Measurements from ENCODE around the gene CLINT1. TPM values are rescaled to one million over a fixed set of nuclear protein-coding genes. Genes with fewer than 3 reads are reported as not detected.

Gene CLINT1
- total RNA-seq, 1 experiment from 2014 or later: 79.6 TPM

DNA sequence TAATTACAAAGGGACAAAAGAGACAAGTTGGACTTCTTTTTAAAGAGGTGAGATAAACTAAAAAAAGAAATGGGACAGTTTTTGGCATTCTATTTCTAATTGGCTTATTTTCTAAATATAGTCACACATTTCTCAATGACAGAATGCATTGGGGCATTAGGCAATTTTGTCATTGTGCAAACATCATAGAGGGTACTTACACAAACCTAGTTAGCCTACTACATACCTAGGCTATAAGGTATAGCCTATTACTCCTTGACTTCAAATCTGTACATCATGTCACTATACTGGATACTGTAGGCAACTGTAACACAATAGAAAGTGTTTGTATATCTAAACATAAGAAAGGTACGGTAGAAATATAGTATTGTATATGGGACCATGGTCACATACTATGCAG lies 59.4 kb downstream of the CLINT1 start:
- Mint-ChIP-seq H3K4me3 (no peak overlapping the region), H3K27me3 (ENCODE audit: low read depth) (no peaks in the 10 kb centered on the region), H3K27ac (no peak overlapping the region), H3K9me3 (no peaks in the 10 kb centered on the region), H3K36me3 (peaks cover 33% of the 10 kb centered on the region), H3K4me1 (no peaks in the 10 kb centered on the region)
- DNase-seq (ENCODE audit: low spot score) (no peak), ATAC-seq (no peak)
- no peak for TF ChIP-seq ZNF219 (CRISPR knock-in tag; IDR thresholded peaks at IDR 0.05; ENCODE audit: borderline replicate concordance)
- no peak for TF ChIP-seq HMGA2 (CRISPR knock-in tag; IDR thresholded peaks at IDR 0.05)
- no peak for TF ChIP-seq ZNF317 (CRISPR knock-in tag; IDR thresholded peaks at IDR 0.05; ENCODE audit: borderline replicate concordance, low read depth)
- TF ChIP-seq, protein P1, sequence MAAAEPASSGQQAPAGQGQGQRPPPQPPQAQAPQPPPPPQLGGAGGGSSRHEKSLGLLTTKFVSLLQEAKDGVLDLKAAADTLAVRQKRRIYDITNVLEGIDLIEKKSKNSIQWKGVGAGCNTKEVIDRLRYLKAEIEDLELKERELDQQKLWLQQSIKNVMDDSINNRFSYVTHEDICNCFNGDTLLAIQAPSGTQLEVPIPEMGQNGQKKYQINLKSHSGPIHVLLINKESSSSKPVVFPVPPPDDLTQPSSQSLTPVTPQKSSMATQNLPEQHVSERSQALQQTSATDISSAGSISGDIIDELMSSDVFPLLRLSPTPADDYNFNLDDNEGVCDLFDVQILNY (CRISPR knock-in tag; IDR thresholded peaks at IDR 0.05): no peak
- no peak for TF ChIP-seq USF1 (CRISPR knock-in tag; IDR thresholded peaks at IDR 0.05)
- TF ChIP-seq, protein P2, sequence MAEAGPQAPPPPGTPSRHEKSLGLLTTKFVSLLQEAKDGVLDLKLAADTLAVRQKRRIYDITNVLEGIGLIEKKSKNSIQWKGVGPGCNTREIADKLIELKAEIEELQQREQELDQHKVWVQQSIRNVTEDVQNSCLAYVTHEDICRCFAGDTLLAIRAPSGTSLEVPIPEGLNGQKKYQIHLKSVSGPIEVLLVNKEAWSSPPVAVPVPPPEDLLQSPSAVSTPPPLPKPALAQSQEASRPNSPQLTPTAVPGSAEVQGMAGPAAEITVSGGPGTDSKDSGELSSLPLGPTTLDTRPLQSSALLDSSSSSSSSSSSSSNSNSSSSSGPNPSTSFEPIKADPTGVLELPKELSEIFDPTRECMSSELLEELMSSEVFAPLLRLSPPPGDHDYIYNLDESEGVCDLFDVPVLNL (CRISPR knock-in tag; IDR thresholded peaks at IDR 0.05; ENCODE audit: borderline replicate concordance, low read depth): no peak
- TF ChIP-seq ZNF232 (CRISPR knock-in tag; IDR thresholded peaks at IDR 0.05): no peak
- no peak for TF ChIP-seq ERG (CRISPR knock-in tag; IDR thresholded peaks at IDR 0.05)
- TF ChIP-seq ZSCAN18 (CRISPR knock-in tag; IDR thresholded peaks at IDR 0.05): no peak
- TF ChIP-seq MAX (CRISPR knock-in tag; IDR thresholded peaks at IDR 0.05): no peak
- TF ChIP-seq PRRX2 (CRISPR knock-in tag; IDR thresholded peaks at IDR 0.05): no peak
- no peak for TF ChIP-seq ZNF263 (CRISPR knock-in tag; IDR thresholded peaks at IDR 0.05; ENCODE audit: low read depth)
- no peak for TF ChIP-seq EMX1 (CRISPR knock-in tag; IDR thresholded peaks at IDR 0.05)
- POLR2A ChIA-PET: no interaction called here
- CTCF ChIA-PET: no interaction called here

DNA sequence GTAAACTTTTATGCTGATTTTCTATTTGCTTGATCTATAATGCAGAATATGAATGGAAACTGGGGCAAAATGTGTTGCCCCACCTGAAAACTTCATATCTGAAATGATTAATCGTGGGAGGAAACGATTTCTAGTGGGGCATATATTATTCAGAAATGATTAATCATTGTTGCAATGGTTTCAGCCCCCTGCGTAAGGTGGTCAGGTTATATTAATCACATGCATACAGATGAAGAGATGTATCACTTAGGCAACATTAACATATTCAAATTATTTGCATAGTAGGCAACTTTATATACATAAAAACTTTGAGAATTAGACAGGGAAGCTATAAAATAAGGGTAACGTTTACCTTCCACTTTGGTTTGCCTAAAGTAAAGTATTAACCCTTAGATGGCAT lies 65.6 kb downstream of the CLINT1 start:
- no peak overlapping the region for H3K4me3 Mint-ChIP-seq
- H3K36me3 Mint-ChIP-seq: peaks cover 47% of the 10 kb centered on the region
- H3K9me3 Mint-ChIP-seq: no peaks in the 10 kb centered on the region
- H3K4me1 Mint-ChIP-seq: no peaks in the 10 kb centered on the region
- no peaks in the 10 kb centered on the region for H3K27me3 Mint-ChIP-seq (ENCODE audit: low read depth)
- no peak for DNase-seq (ENCODE audit: low spot score)
- no peak for ATAC-seq
- H3K27ac Mint-ChIP-seq: no peak overlapping the region
- POLR2A ChIA-PET: no interaction called here
- CTCF ChIA-PET: interaction anchor here (1.0 kb wide), 1 partner anchor 201 kb away, joined by 3 read pairs; no protein-coding TSS in a partner anchor
- TF ChIP-seq HMGA2 (CRISPR knock-in tag; IDR thresholded peaks at IDR 0.05) (no peak), PRDM15 (CRISPR knock-in tag; IDR thresholded peaks at IDR 0.05) (no peak), ARID4B (CRISPR knock-in tag; IDR thresholded peaks at IDR 0.05; ENCODE audit: borderline replicate concordance) (no peak), FOXJ3 (CRISPR knock-in tag; IDR thresholded peaks at IDR 0.05; ENCODE audit: borderline replicate concordance) (no peak), ZNF138 (CRISPR knock-in tag; conservative IDR thresholded peaks at IDR 0.05) (no peak)
- TF ChIP-seq, protein P3, sequence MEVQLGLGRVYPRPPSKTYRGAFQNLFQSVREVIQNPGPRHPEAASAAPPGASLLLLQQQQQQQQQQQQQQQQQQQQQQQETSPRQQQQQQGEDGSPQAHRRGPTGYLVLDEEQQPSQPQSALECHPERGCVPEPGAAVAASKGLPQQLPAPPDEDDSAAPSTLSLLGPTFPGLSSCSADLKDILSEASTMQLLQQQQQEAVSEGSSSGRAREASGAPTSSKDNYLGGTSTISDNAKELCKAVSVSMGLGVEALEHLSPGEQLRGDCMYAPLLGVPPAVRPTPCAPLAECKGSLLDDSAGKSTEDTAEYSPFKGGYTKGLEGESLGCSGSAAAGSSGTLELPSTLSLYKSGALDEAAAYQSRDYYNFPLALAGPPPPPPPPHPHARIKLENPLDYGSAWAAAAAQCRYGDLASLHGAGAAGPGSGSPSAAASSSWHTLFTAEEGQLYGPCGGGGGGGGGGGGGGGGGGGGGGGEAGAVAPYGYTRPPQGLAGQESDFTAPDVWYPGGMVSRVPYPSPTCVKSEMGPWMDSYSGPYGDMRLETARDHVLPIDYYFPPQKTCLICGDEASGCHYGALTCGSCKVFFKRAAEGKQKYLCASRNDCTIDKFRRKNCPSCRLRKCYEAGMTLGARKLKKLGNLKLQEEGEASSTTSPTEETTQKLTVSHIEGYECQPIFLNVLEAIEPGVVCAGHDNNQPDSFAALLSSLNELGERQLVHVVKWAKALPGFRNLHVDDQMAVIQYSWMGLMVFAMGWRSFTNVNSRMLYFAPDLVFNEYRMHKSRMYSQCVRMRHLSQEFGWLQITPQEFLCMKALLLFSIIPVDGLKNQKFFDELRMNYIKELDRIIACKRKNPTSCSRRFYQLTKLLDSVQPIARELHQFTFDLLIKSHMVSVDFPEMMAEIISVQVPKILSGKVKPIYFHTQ (CRISPR knock-in tag; IDR thresholded peaks at IDR 0.05): no peak

All from WTC11 (cell line).